SK-N-MC (cell line): ENCODE measurements around the gene SEC31B.

Experiments used
- EZH2 ChIP-seq: fragments of 200-600 bp; sonication (generic); IDR thresholded peaks from one replicate; pipeline ENCODE4 v1.6.1; 2017; ENCODE audit warnings: antibody characterized with exemption
- FOXP2 ChIP-seq: optimal IDR thresholded peaks from 2 replicates; pipeline ENCODE3; 2011; ENCODE audit warnings: mild to moderate bottlenecking, moderate library complexity; ENCODE audit not compliant: insufficient read depth; ENCODE audit errors: extremely low read length, control extremely low read depth
- POLR2AphosphoS5 ChIP-seq: IDR thresholded peaks from 2 replicates; pipeline ENCODE4 v1.6.1; 2012; ENCODE audit warnings: mild to moderate bottlenecking, low read depth, low read length, borderline replicate concordance

DNA sequence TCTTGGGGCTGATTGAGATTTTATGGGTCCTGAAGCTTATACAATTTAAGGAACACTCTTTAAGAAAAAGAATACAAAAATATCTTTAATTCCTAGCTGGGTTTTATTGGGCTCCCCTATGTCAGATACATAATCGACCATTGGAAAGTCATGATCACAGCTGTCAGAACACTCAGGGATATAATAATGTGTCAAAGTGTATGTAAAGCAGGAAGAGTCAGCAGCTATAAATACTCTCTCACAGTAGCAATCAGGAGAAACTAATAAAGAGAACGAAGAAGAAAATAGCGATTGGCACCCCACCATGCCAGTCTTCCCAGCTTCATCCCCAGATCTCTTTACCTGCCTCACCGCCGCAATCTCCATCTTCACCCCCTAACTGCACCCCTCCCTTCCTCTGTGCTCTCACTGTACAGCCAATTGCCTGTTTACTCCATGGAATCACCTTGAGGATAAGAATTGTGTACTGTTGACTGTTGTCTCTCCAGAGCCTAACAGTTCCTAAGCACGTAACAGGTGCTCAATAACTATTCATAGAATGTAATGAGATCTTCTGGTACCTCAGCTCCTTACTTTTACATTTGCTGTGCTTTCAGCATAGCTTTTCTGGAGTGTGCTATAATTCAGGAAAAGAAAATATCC is 80.9 kb downstream of the SEC31B start:
- no peak for TF ChIP-seq POLR2AphosphoS5
- TF ChIP-seq EZH2: no peak
- TF ChIP-seq FOXP2: no peak
